Activated naive CD8-positive, alpha-beta T cell treated with anti-CD3 and anti-CD28 coated beads, Interleukin-2, amount 10 ng/mL, durations not matched to agents 7 days and 5 days (primary cell): Measurements from ENCODE around the gene PIP4P1. TPM values are rescaled to one million over a fixed set of nuclear protein-coding genes. Genes with fewer than 3 reads are reported as not detected.

Experiments
- ATAC-seq: fragments of 150-1000 bp; cut with Tn5 transposase; one replicate; pipeline ENCODE4 v1.10.0; 2021; ENCODE audit warnings: low read depth, moderate library complexity
- POLR2A ChIA-PET: fragments of 350-600 bp; sonication (Branson Sonifier 250); formaldehyde crosslinking; loops from one replicate; lab custom pipeline; 2021; ENCODE audit warnings: antibody characterized with exemption; lab: Charles Lee
- DNase-seq: peaks from one replicate; pipeline ENCODE4 v3.0.0; 2021
- H3K27ac Mint-ChIP-seq: one replicate; pipeline ENCODE4 v1.8.0; 2022; ENCODE audit warnings: mild to moderate bottlenecking, mixed read lengths
- H3K27me3 Mint-ChIP-seq: one replicate; pipeline ENCODE4 v1.8.0; 2022; ENCODE audit warnings: mild to moderate bottlenecking, moderate library complexity, mixed read lengths
- H3K36me3 Mint-ChIP-seq: one replicate; pipeline ENCODE4 v1.8.0; 2021; ENCODE audit warnings: mild to moderate bottlenecking, mixed read lengths
- H3K4me1 Mint-ChIP-seq: one replicate; pipeline ENCODE4 v1.8.0; 2021; ENCODE audit warnings: mixed read lengths
- H3K4me3 Mint-ChIP-seq: one replicate; pipeline ENCODE4 v1.8.0; 2022; ENCODE audit warnings: mild to moderate bottlenecking, moderate library complexity, mixed read lengths
- H3K9me3 Mint-ChIP-seq: one replicate; pipeline ENCODE4 v1.8.0; 2021; ENCODE audit warnings: mixed read lengths
- total RNA-seq, 2 experiments: library from RNA; stranded (reverse); gene quantifications; one replicate each; pipeline ENCODE4 v1.2.3, GENCODE V29; 2021

Gene PIP4P1
- total RNA-seq, 2 experiments from 2014 or later, result 42.4 to 45.8 TPM

DNA sequence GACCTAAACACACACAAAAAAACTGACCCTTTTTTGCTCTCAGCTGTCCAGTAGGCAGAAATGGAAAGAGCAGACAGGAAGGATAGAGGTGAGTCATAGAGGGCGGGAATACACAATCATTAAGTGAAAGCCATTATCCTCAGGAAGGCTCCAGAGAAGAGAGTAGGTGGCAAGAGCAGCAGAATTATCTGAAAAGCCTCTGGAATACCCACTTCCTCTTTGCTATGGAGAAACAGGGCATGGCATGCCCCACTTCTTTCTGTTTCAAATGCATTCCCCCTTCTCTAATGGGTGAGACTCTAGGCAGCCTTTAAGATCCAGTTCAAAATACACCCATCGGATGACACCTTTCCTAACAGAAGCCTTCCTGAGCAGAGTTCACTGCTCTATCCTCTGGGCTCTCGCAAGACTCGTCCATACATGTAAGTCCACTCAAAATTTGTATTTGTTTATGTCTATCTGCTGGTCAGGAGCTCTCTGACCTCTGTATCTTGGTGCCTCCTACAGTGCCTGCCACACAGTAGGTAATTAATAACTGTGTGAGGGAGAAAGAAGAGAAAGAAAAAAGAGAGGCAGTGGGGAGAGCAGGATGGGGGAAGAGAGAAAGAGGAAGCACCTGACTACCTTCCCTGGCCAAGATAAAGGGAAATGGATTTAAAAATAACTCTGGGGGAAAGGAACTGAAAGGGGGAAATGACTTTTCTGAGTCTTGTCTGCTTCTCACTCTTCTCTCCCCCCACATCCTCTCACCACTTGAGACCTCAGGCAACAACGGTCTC lies 33.8 kb downstream of the PIP4P1 start:
- peak overlapping the region; percentile 94 for H3K27ac Mint-ChIP-seq
- H3K4me3 Mint-ChIP-seq, result peak overlapping the region; percentile 83
- peaks cover 36% of the 10 kb centered on the region for H3K4me1 Mint-ChIP-seq
- H3K36me3 Mint-ChIP-seq, result peaks cover 15% of the 10 kb centered on the region
- no peaks in the 10 kb centered on the region for H3K27me3 Mint-ChIP-seq
- DNase-seq, result no peak
- no peaks in the 10 kb centered on the region for H3K9me3 Mint-ChIP-seq
- POLR2A ChIA-PET, result interaction anchor here (0.8 to 4.3 kb wide), 4 partner anchors 12 to 43 kb away, joined by 4 to 35 read pairs (median 17); partner anchors contain the start of genes APEX1, OSGEP, PIP4P1 and PNP
- ATAC-seq, result peak; percentile 66

GRCh38 chr14:20424851-20425250 lies 36.4 kb downstream of the PIP4P1 start:
- DNase-seq (no peak), ATAC-seq (no peak)
- Mint-ChIP-seq H3K4me1 (peaks cover 33% of the 10 kb centered on the region), H3K36me3 (peaks cover 15% of the 10 kb centered on the region), H3K4me3 (no peak overlapping the region), H3K9me3 (no peaks in the 10 kb centered on the region), H3K27me3 (no peaks in the 10 kb centered on the region), H3K27ac (no peak overlapping the region)
- POLR2A ChIA-PET, result no interaction called here

DNA sequence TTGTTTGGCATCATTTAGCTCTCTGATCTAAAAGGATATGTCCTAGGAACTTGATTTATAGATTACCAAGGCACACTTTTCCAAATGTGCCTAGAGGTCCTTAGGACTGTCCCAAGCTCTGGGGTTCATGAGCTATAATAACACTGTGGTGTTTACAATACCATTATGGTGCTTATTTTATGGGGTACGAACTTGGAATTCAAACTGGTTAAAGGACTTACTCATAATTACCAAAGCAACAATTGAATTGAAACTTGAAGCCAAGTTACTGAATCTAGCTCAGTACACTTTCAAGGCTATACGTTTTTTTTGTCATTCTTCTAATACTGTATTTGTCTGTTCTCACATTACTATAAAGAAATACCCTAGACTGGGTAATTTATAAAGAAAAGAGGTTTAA lies 38.3 kb downstream of the PIP4P1 start:
- H3K4me1 Mint-ChIP-seq, result peaks cover 18% of the 10 kb centered on the region
- ATAC-seq, result no peak
- H3K27ac Mint-ChIP-seq, result no peak overlapping the region
- no peaks in the 10 kb centered on the region for H3K27me3 Mint-ChIP-seq
- no peaks in the 10 kb centered on the region for H3K9me3 Mint-ChIP-seq
- H3K4me3 Mint-ChIP-seq, result no peak overlapping the region
- no peak for DNase-seq
- peaks cover 9% of the 10 kb centered on the region for H3K36me3 Mint-ChIP-seq
- POLR2A ChIA-PET, result interaction anchor here (1.6 kb wide), 1 partner anchor 33 kb away, joined by 7 read pairs; the partner anchor contains the start of gene APEX1

- ATAC-seq, result no peak
- H3K4me3 Mint-ChIP-seq, result no peak overlapping the region
Observed at GRCh38 chr14:20421267-20421666, 40.0 kb downstream of the PIP4P1 start.

DNA sequence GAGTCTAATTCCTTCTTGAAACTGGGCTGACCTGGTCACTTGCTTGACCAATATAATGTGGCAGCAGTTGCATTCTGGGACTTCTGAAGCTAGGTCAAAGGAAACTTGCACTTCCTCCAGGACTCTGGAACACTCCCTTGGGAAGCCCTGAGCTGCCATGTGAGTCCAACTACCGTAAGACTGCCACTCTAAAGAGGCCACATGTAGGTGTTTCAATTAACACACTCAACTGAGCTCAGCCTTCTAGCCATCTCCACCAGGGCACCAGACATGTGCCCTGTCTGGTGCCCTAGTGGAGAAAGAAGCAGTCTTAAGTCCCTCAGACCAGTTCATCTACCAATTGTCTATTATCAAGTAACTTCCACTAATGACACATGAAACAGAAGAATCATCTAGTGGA lies 41.8 kb downstream of the PIP4P1 start:
- Mint-ChIP-seq H3K4me1 (peaks cover 12% of the 10 kb centered on the region), H3K9me3 (no peaks in the 10 kb centered on the region), H3K4me3 (no peak overlapping the region), H3K27me3 (no peaks in the 10 kb centered on the region), H3K27ac (no peak overlapping the region), H3K36me3 (no peaks in the 10 kb centered on the region)
- no peak for DNase-seq
- POLR2A ChIA-PET, result interaction anchor here (0.7 kb wide), 1 partner anchor 186 kb away, joined by 3 read pairs; no protein-coding TSS in a partner anchor
- no peak for ATAC-seq

More at GRCh38 chr14:20421267-20421666, 40.0 kb downstream of the PIP4P1 start:
- peaks cover 8% of the 10 kb centered on the region for H3K36me3 Mint-ChIP-seq
- no peaks in the 10 kb centered on the region for H3K9me3 Mint-ChIP-seq
- POLR2A ChIA-PET, result interaction anchor here (1.6 kb wide), 1 partner anchor 34 kb away, joined by 7 read pairs; the partner anchor contains the start of gene APEX1
- no peak overlapping the region for H3K27ac Mint-ChIP-seq
- H3K4me1 Mint-ChIP-seq, result peaks cover 11% of the 10 kb centered on the region
- no peaks in the 10 kb centered on the region for H3K27me3 Mint-ChIP-seq
- no peak for DNase-seq

DNA sequence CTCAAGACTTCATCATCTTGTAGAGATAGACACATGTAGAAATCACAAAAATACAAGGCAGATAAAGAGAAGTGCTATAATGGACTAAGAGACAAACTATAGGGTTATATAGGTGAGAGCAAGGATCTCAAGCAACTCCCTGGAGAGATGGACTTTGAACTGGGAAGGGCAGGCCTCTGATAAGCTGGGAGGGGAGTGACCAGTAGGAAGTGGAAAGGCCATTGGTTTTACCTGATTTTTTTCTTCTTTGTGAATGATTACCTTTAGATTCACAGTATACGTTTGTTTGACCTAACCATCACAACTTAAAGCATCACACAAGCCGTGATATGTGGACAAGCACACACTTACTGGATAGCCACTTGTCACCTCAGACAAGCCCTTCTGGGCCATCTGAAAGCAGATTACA lies 42.7 kb downstream of the PIP4P1 start:
- POLR2A ChIA-PET, result interaction anchor here (0.9 kb wide), 1 partner anchor 37 kb away, joined by 3 read pairs; the partner anchor contains the start of genes APEX1 and OSGEP
- H3K9me3 Mint-ChIP-seq, result no peaks in the 10 kb centered on the region
- no peaks in the 10 kb centered on the region for H3K27me3 Mint-ChIP-seq
- H3K4me3 Mint-ChIP-seq, result no peak overlapping the region
- H3K36me3 Mint-ChIP-seq, result no peaks in the 10 kb centered on the region
- ATAC-seq (no peak), DNase-seq (no peak)
- H3K4me1 Mint-ChIP-seq, result peaks cover 18% of the 10 kb centered on the region
- H3K27ac Mint-ChIP-seq, result no peak overlapping the region

DNA sequence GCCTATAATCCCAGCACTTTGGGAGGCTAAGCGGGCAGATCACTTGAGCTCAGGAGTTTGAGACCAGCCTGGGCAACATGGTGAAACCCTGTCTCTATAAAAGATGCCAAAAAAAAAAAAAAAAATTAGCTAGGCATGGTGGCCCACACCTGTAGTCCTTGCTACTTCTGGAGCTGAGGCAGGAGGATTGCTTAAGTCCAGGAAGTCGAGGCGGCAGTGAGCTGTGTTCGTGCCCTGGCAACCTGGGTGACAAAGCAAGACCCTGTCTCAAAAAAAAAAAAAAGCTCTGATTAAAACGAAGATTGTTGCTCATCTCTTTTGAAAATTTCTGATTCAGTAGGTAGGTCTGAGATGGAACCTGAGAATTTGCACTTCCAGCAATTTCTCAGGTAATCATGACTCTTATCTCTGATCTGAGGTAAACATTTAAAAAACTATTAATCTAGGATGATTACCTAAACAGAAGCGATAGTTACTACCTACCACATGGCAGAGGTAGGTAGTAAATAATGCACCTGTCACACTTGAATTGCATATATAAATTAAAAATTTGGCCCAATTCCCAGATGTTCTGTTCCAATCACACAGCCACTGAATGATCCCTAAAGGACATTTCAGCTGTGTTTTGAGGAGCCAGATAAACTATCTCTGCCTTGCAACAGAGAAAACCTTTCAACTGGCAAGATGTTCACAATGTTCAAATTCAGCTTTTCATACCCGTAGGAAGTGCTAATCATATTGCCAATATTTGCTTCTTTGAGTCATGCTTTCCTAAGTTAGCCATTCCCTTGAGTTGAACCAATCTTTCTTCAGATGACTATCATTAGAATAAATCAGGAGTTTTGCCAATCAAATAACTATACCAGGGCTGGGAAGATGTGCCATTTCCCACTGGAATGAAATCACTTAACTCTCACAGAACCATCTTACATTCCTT lies 43.7 kb downstream of the PIP4P1 start:
- Mint-ChIP-seq H3K4me3 (no peak overlapping the region), H3K27me3 (no peaks in the 10 kb centered on the region), H3K27ac (no peak overlapping the region), H3K4me1 (peaks cover 18% of the 10 kb centered on the region), H3K36me3 (no peaks in the 10 kb centered on the region), H3K9me3 (no peaks in the 10 kb centered on the region)
- DNase-seq (no peak), ATAC-seq (no peak)
- POLR2A ChIA-PET, result interaction anchor here (0.7 to 1.2 kb wide), 3 partner anchors 11 to 782 kb away, joined by 3 to 10 read pairs (median 3); partner anchors contain the start of genes APEX1 and OSGEP

DNA sequence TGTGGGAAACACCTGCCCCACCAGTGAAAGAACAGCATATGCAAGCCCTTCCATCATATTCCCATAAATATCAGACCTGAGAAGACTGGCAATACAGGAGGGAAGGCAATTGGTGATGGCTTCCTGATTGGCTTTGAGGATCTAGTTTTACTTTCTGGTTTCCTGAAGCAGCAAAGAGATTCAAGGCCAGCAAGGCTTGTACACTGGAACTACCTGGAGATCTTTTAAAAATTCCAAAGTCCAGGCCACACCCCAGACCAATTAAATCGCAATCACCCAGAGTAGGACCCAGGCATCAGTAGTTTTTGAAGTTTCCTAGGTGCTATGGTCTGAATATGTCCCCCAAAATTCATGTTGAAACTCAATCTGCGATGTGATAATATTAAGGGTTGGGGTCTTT lies 45.0 kb downstream of the PIP4P1 start:
- H3K27me3 Mint-ChIP-seq, result no peaks in the 10 kb centered on the region
- peak overlapping the region; percentile 87 for H3K27ac Mint-ChIP-seq
- ATAC-seq (no peak), DNase-seq (no peak)
- H3K4me1 Mint-ChIP-seq, result peaks cover 27% of the 10 kb centered on the region
- peaks cover 1% of the 10 kb centered on the region for H3K36me3 Mint-ChIP-seq
- peak overlapping the region; percentile 51 for H3K4me3 Mint-ChIP-seq
- no peaks in the 10 kb centered on the region for H3K9me3 Mint-ChIP-seq
- POLR2A ChIA-PET, result interaction anchor here (0.7 to 3.8 kb wide), 8 partner anchors 10 to 73 kb away, joined by 3 to 31 read pairs (median 4); partner anchors contain the start of genes APEX1, OSGEP, PARP2 and PNP

- peaks cover 4% of the 10 kb centered on the region for H3K36me3 Mint-ChIP-seq
- H3K4me3 Mint-ChIP-seq, result peak overlapping the region; percentile 51
- H3K27ac Mint-ChIP-seq, result peak overlapping the region; percentile 87
- POLR2A ChIA-PET, result interaction anchor here (0.7 to 3.8 kb wide), 11 partner anchors 10 to 74 kb away, joined by 3 to 31 read pairs (median 4); partner anchors contain the start of genes APEX1, OSGEP, PARP2 and PNP
- DNase-seq, result no peak
- peak; percentile 40 for ATAC-seq
- no peaks in the 10 kb centered on the region for H3K27me3 Mint-ChIP-seq
- H3K9me3 Mint-ChIP-seq, result no peaks in the 10 kb centered on the region
- H3K4me1 Mint-ChIP-seq, result peaks cover 32% of the 10 kb centered on the region
Observed at GRCh38 chr14:20415782-20416206, 45.4 kb downstream of the PIP4P1 start.

GRCh38 chr14:20413744-20414082 lies 47.5 kb downstream of the PIP4P1 start:
- Mint-ChIP-seq H3K9me3 (no peaks in the 10 kb centered on the region), H3K27me3 (no peaks in the 10 kb centered on the region), H3K27ac (peak overlapping the region; percentile 99), H3K36me3 (peaks cover 6% of the 10 kb centered on the region), H3K4me1 (peaks cover 39% of the 10 kb centered on the region), H3K4me3 (peak overlapping the region; percentile 99)
- ATAC-seq (peak; percentile 59), DNase-seq (no peak)
- POLR2A ChIA-PET, result interaction anchor here (0.9 to 3.8 kb wide), 8 partner anchors 15 to 217 kb away, joined by 3 to 31 read pairs (median 7); partner anchors contain the start of genes APEX1, OSGEP, PARP2 and PIP4P1

DNA sequence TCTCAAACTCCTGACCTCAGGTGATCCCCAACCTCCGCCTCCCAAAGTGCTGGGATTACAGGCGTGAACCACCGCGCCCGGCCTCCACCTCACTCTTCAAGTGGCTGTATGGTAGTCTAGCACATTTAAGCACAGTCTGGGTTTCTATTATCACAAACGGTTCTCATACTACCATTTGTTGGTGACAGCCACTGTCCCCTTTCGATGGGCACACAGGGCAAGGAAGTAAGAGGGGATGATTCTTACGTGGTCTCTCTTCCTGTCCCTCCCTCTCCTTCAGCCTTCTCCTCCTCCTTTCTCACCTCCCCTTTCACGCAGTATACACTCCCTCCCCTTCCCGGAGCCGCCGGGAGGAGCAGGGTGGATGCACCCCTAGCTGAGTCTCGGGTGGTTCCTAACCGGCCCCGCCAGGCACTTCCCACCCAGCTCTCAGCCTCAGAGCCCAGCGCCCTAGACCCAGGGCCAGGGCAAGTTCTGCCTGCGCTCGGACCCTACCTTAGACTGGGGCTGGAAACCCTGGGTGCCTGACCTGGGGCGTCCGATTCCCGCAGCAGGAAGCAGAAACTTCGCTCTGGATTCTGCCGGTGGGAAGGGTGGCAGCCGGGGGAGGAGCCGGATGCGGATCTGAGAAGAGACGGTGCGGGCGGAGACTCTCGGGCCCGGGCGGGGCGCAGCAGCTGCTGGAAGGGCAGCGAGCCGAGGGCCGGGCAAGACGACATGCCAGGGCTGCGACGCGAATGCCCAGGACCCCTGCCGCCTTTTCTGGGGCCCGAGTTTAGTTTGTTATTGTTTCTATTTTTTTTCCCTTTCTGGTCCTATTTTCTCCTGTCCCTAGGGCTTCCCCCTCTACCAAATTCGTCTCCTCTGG lies 48.1 kb downstream of the PIP4P1 start, which contains the start of gene TEP1:
Gene TEP1, minus strand, starts transcription at position 626 of the 868 bp plus-strand sequence. CDS start 5,062 bp downstream, outside the sequence.
- H3K27me3 Mint-ChIP-seq, result no peaks in the 10 kb centered on the region
- peaks cover 7% of the 10 kb centered on the region for H3K36me3 Mint-ChIP-seq
- peaks cover 38% of the 10 kb centered on the region for H3K4me1 Mint-ChIP-seq
- ATAC-seq (peak; percentile 88), DNase-seq (peak; percentile 82)
- H3K4me3 Mint-ChIP-seq, result peak within 1 kb of the TSS; percentile 99
- H3K27ac Mint-ChIP-seq, result peak within 1 kb of the TSS; percentile 99
- no peaks in the 10 kb centered on the region for H3K9me3 Mint-ChIP-seq
- POLR2A ChIA-PET, result interaction anchor here (0.6 to 3.8 kb wide), 10 partner anchors 16 to 218 kb away, joined by 3 to 31 read pairs (median 4); partner anchors contain the start of genes APEX1, OSGEP, PARP2 and PIP4P1

GRCh38 chr14:20412411-20412810 lies 48.8 kb downstream of the PIP4P1 start:
- POLR2A ChIA-PET, result interaction anchor here (0.6 to 3.8 kb wide), 7 partner anchors 39 to 71 kb away, joined by 4 to 31 read pairs (median 9); partner anchors contain the start of genes APEX1, OSGEP, PARP2 and PIP4P1
- Mint-ChIP-seq H3K4me1 (peaks cover 38% of the 10 kb centered on the region), H3K4me3 (peak overlapping the region; percentile 99), H3K27ac (peak overlapping the region; percentile 99), H3K27me3 (no peaks in the 10 kb centered on the region), H3K9me3 (no peaks in the 10 kb centered on the region), H3K36me3 (peaks cover 11% of the 10 kb centered on the region)
- ATAC-seq (peak; percentile 12), DNase-seq (no peak)
